ENCODE data around the gene SPDL1.

The SPDL1 gene

GRCh38 chr5:169583424-169584220, at the start of gene SPDL1:
Gene SPDL1 (plus strand): TSS chr5:169583773. CDS start chr5:169588417, 4,644 bp downstream.
- peak; percentile 89 for DNase-seq

GRCh38 chr5:169534311-169534880, 49.2 kb upstream of the SPDL1 start:
- no peak for DNase-seq

- DNase-seq: no peak
Measured at GRCh38 chr5:169534939-169535338, 48.6 kb upstream of the SPDL1 start.

GRCh38 chr5:169538944-169539343, 44.6 kb upstream of the SPDL1 start:
- no peak for DNase-seq

GRCh38 chr5:169542811-169543210, 40.8 kb upstream of the SPDL1 start:
- DNase-seq: no peak

- DNase-seq: no peak
Measured at GRCh38 chr5:169544264-169544950, 39.2 kb upstream of the SPDL1 start.

DNA sequence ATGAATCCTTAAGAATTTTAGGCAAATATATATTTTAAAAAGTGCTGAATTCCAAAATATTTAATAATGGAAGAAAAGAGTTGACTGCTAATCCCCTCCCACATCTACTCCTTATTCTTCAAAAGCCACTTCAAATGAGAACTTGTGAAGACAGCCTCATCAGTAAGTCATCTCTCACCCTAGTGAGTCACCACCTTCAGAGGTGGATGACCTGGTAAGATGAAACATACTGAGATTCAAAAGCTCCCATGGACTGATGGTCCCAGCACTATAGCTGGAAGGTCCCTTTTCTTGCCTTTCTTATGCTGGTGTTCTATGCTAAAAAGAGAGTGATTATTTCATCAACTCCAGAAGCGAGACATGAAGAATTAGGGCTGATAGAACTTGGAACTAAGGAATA, 37.8 kb upstream of the SPDL1 start:
- no peak for DNase-seq

GRCh38 chr5:169546346-169546745, 37.2 kb upstream of the SPDL1 start:
- DNase-seq: no peak

DNA sequence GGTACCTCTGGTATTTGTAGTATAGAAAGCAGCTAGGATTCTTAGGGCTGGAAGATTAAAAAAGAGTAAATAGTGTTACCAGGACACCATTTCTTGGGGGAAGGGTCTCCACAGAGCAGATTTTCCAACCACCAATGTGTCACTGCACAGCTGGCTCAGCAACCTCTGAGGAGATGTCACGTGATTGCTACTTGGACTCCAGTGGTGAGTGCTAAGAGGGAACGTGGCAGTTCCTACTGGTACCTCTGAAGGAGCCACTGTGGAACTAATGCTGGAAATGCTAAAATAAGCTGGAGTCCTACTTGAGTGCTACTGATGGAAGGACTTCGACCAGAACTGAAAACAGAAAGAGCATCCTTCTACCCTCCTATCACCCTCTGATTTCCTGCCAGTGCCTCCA, 36.1 kb upstream of the SPDL1 start:
- DNase-seq: peak; percentile 5

- peak; percentile 18 for DNase-seq
Measured at GRCh38 chr5:169548315-169548714, 35.3 kb upstream of the SPDL1 start.

- DNase-seq: no peak
Measured at GRCh38 chr5:169549453-169550100, 34.0 kb upstream of the SPDL1 start.

- no peak for DNase-seq
Measured at GRCh38 chr5:169550227-169550626, 33.3 kb upstream of the SPDL1 start.

DNA sequence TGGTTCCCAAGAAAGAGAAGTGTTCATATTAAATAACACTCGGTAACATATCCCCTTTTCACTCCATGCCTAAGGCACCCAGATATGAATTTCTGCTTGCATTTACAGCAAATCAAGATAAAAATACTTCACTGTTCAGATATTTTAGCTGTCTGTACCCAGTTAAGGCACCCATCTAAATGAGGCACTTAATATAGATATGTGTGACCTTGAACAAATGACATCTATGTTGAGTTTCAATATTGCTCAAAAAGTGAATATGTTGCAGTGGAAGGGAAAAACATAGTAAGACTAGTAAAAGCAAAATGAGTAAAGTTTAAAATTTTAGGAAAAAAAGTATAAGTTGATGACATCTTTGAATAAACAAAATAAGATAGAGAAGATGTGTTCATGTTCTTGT, 32.4 kb upstream of the SPDL1 start:
- DNase-seq: no peak

DNA sequence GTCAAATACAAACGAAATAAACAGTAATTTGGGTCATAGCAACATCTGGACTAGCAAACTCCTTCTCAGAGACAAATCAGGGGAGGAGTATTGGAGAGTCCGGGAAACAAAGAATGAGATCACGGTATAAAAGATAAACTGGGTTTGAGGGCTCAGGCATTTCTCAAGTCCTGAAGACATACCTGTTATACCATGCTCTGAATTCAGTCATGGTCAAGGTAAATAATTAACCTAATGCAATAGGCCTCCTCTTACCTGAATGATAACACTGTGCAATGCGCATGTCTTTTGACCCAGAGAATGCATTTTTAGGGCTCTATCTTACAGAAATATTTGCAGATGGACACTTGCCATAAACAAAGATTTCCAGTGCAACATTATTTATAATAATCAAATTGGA, 31.9 kb upstream of the SPDL1 start:
- DNase-seq: no peak

DNA sequence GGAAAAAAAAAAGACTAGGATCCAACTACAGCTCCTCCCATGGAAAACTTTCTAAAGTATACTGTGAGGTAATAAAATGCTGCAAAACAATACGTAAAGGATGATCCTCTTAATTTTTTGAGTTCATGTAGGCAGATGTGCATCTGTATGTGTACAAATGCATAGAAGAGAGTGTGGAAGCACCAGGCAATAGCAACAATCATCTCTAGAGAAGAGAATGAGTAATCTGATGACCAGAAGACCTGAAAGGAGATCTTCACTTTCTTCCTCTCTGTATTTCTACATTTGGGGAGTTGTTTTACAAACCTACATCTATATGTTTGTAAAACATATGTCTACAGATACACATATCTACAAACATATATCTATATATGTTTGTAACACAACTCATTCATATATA, 29.3 kb upstream of the SPDL1 start:
- no peak for DNase-seq

GRCh38 chr5:169557838-169558237, 25.7 kb upstream of the SPDL1 start:
- DNase-seq: no peak

GRCh38 chr5:169561893-169562292, 21.7 kb upstream of the SPDL1 start:
- no peak for DNase-seq

- no peak for DNase-seq
Measured at GRCh38 chr5:169563369-169563768, 20.2 kb upstream of the SPDL1 start.

GRCh38 chr5:169566202-169566601, 17.4 kb upstream of the SPDL1 start:
- no peak for DNase-seq

DNA sequence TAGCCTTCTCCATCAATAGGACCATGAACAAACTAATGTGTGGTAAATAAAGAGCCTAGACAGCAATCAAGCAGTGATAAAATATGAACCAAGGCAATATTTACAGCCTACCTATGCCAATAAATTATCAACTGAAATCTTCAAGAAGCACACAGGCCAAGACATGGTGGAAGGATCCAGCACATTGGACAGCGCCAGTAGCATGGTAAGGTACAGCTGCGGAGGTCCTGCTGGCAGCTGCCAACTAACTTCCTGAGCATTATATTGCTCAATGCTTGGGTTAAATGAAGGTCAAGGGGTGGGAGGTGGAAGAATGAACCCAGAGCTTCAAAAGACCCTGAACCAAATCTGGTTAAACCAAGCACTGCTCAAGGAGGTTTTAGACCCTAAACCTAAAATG, 16.5 kb upstream of the SPDL1 start:
- DNase-seq: no peak

DNA sequence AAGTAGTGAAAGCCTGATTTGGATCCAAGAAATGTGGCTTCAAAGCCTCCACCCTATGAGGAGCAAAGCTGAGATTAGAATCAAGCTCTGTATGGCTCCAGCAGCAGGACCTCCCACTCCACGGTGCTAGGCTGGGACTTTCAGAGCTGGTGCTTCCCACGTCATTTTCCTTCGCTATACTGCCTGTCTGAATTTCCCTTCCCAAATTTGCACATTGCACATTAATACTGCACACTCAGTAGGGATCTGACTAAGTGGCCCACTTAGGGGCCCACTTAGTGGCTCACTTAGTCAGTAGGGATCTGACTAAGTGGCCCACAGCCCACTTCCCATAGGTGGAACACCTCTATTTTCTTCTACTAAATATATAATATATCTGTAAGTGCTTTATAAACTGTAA, 14.1 kb upstream of the SPDL1 start:
- DNase-seq: no peak

- DNase-seq: no peak
Measured at GRCh38 chr5:169571355-169571754, 12.2 kb upstream of the SPDL1 start.

DNA sequence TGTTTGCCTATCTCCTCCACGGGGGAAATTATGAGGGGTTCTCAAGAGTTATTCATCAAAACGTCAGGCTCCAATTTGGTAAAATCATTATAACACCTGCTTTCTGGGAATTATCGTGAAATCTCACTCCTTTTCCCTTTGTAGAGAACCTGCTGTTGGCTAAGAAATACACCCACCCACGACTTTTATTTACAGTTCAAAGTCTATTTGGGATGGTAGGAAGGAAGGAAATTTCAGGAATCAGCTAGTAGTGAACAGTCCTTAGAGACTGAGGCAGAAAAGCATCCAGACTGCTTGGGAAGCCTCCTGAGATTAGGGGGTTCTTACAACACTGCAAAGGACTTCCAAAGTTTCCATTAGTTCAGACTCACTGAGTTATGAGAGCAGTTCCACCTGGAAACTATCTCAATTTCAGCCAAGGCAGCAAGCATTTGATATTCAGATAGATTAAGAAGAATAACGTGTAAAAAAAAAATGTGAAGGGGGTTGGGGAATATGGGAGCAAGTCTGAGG, 9.4 kb upstream of the SPDL1 start:
- DNase-seq: no peak

Data from DMS79 treated with DMSO at 0.1 percent for 48 hours (cell line).